ENCODE data around the gene TIMM29. TPM values are rescaled to one million over a fixed set of nuclear protein-coding genes. Genes with fewer than 3 reads are reported as not detected.

Gene TIMM29
- total and polyA plus RNA-seq, 9 of the 15 experiments (the other 6 are each of a cell fraction or from before 2014, with no cell fraction given): 2.4 to 29.4 (median 16.3) TPM

DNA sequence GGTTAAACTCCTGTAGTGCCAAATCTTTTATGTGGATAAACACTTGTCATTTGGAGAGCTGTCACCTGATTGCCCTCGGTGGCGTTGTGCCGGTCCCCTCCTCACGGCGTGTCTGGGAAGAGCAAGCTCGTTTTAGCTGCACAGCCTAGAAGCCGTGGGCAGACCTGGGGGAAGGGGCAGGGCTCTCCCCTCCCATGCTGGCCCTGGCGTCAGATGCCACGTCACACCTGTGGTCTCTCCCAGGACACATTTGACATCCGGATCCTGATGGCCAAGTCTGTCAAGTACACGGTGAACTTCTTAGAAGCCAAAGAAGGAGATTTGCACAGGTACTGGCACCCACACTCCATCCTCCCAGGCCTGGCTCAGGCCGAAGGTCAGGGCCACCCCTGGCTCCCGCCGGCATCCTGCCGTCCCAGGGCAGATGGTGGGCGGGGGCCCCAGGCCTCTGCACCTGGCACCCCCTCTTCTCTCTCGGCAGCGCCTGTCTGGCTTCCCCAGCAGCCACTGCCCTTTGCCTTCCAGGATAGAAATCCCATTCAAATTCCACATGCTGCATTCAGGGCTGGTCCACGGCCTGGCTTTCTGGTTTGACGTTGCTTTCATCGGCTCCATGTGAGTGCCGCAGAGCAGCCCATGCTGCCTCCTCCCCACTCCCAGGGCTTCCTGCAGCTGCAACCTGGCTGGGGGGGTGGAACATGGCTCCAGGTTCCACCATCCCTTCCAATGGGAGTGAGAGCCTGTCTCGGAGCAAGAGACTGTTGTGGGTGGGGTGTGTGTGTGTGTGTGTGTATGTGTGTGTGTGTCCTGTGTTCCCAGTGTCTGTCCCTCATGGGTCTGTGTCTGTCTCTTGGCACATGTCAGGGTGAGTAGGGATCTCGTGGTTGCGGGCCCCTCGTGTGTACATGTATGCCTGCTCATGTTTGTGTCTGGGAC, 9.0 kb upstream of the TIMM29 start (continued):
- TF ChIP-seq, protein P1, sequence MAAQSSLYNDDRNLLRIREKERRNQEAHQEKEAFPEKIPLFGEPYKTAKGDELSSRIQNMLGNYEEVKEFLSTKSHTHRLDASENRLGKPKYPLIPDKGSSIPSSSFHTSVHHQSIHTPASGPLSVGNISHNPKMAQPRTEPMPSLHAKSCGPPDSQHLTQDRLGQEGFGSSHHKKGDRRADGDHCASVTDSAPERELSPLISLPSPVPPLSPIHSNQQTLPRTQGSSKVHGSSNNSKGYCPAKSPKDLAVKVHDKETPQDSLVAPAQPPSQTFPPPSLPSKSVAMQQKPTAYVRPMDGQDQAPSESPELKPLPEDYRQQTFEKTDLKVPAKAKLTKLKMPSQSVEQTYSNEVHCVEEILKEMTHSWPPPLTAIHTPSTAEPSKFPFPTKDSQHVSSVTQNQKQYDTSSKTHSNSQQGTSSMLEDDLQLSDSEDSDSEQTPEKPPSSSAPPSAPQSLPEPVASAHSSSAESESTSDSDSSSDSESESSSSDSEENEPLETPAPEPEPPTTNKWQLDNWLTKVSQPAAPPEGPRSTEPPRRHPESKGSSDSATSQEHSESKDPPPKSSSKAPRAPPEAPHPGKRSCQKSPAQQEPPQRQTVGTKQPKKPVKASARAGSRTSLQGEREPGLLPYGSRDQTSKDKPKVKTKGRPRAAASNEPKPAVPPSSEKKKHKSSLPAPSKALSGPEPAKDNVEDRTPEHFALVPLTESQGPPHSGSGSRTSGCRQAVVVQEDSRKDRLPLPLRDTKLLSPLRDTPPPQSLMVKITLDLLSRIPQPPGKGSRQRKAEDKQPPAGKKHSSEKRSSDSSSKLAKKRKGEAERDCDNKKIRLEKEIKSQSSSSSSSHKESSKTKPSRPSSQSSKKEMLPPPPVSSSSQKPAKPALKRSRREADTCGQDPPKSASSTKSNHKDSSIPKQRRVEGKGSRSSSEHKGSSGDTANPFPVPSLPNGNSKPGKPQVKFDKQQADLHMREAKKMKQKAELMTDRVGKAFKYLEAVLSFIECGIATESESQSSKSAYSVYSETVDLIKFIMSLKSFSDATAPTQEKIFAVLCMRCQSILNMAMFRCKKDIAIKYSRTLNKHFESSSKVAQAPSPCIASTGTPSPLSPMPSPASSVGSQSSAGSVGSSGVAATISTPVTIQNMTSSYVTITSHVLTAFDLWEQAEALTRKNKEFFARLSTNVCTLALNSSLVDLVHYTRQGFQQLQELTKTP (IDR thresholded peaks at IDR 0.05; ENCODE audit: low read depth in 1 of 2, partially characterized antibody in 2 of 2): no peak

DNA sequence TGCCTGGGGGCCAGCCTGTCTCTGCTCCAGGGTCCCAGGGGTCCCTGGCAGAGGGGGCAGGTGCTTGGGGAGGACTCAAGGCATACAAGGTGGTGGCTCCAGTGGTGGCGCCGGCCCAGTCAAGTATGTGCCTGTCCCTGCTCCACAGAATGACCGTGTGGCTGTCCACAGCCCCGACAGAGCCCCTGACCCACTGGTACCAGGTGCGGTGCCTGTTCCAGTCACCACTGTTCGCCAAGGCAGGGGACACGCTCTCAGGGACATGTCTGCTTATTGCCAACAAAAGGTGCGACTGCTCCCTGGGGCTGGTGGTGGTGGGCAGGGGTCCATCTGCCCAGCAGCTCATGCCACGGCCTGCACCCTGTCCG, 8.3 kb upstream of the TIMM29 start:
- no peaks in the 10 kb centered on the region for H3K79me2 ChIP-seq (ENCODE audit: control insufficient read depth, insufficient read depth, low read length)
- ChIA-PET POLR2A (interaction anchor here (0.5 to 0.6 kb wide), 3 partner anchors 10 to 260 kb away, joined by 3 read pairs; no protein-coding TSS in a partner anchor), CTCF (ENCODE audit: low intra/inter-chr PET ratio) (no interaction called here)
- in situ Hi-C loops (cut with MboI): no loop called here
- no peak overlapping the region for H3K4me3 ChIP-seq
- FAIRE-seq (no peak), ATAC-seq (no peak), DNase-seq (ENCODE audit: extremely low read depth in 1 of 4, low spot score in 3 of 4) (no peak)
- no peaks in the 10 kb centered on the region for H4K20me1 ChIP-seq (replicated peaks; ENCODE audit: control insufficient read depth, insufficient read depth, low read length)
- BruUV-seq (replicated peaks): no TSS peak
- 90% methylated on average over 9 of the region's 10 CpGs for WGBS (ENCODE audit: insufficient coverage, low coverage, missing lambda C conversion rate)
- H3K27ac ChIP-seq (ENCODE audit: extremely low read depth, low read depth, low read length): no peak overlapping the region
- no peak overlapping the region for H3K4me2 ChIP-seq (ENCODE audit: insufficient read depth, low read length)
- no peak overlapping the region; a peak in 1 of 4 replicates for H3K9ac ChIP-seq (ENCODE audit: insufficient read depth in 1 of 2, low read depth in 2 of 2, low read length in 2 of 2)
- H3K27me3 ChIP-seq (ENCODE audit: control insufficient read depth in 2 of 2, insufficient read depth in 2 of 2, low read length in 2 of 2): no peaks in the 10 kb centered on the region
- H2AFZ ChIP-seq (ENCODE audit: low read depth, low read length): no peak overlapping the region
- intact Hi-C loops (cut with micrococcal nuclease): no loop called here
- H3K9me3 ChIP-seq (replicated peaks; ENCODE audit: control insufficient read depth, insufficient read depth, low read depth, low read length): no peaks in the 10 kb centered on the region
- H3K4me1 ChIP-seq (replicated peaks in 1 of 2; ENCODE audit: control insufficient read depth in 2 of 2, insufficient read depth in 2 of 2, low read length in 2 of 2): peaks cover 0 to 44% of the 10 kb centered on the region in 2 experiments; a peak in 2 of 5 replicates
- TF ChIP-seq SRSF9 (IDR thresholded peaks at IDR 0.05; ENCODE audit: borderline replicate concordance, low read depth, low read length): no peak
- 0 out of 2 replicates have a peak, but pooled peaks have one; percentile 5 for TF ChIP-seq POLR2A (conservative IDR thresholded peaks at IDR 0.05)
- peaks cover 80% of the 10 kb centered on the region; the same call in 1 of the 3 replicates for H3K36me3 ChIP-seq (ENCODE audit: control insufficient read depth, insufficient read depth, low read length)
- peaks cover 5% of the 10 kb centered on the region for H3K9me1 ChIP-seq (ENCODE audit: control insufficient read depth, insufficient read depth, low read length)

All from K562 (cell line).